Spleen (tissue), 7 donors: ENCODE data around the gene BRAT1.
"Not testable (repeated sequence)": the region's sequence is repeated elsewhere in the genome, so short reads cannot be mapped to it uniquely, and the experiment has no call there.

Experiments used
- POLR2A ChIP-seq, 3 donors: fragments of 450-650 bp; IDR thresholded peaks; one replicate each; pipeline ENCODE4 v1.5.1; 2017; ENCODE audit warnings: antibody characterized with exemption in 3 of 3, mild to moderate bottlenecking in 1 of 3
- POLR2AphosphoS5 ChIP-seq, 3 donors: sonication (generic); formaldehyde crosslinking; IDR thresholded peaks; one replicate each; pipeline ENCODE4 v1.5.1; 2017; ENCODE audit warnings: antibody characterized with exemption in 3 of 3
- TF ChIP-seq, protein P1 (sequence below), 11 experiments: fragments of 200-600 bp in 7 of 11; fragments of 450-650 bp in 4 of 11; sonication (generic) in 4 of 11; IDR thresholded peaks in 8 of 11; conservative IDR thresholded peaks in 3 of 11; 1 replicate in 7 of 11; 2 replicates in 4 of 11; pipeline versions ENCODE4 v1.4.0 to v1.8.0; 2016 to 2021; ENCODE audit warnings: antibody characterized with exemption in 11 of 11, inconsistent platforms in 4 of 11, mild to moderate bottlenecking in 1 of 11
- donor health status: DM: no; HTN: no; CAD: no; lungs with moderate emphysema.
- donor health status: DM: no; HTN: no; CAD: no.
- donor health status: DM: no; HTN: no; CAD: no.

DNA sequence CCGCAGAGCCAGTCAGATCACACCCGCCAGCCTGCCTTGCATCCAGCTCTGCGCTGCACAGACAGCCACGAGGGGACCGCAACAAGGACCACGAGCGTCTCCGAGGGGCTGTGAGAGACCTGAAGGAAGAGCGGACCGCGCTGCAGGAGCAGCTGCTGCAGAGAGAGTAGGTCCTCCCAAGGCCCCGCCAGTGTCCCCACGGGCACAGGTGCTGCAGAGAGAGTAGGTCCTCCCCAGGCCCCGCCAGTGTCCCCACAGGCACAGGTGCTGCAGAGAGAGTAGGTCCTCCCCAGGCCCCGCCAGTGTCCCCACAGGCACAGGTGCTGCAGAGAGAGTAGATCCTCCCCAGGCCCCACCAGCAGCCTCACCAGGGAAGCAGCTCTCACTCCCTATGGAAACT is 34.6 kb upstream of the BRAT1 start:
- TF ChIP-seq, protein P1, sequence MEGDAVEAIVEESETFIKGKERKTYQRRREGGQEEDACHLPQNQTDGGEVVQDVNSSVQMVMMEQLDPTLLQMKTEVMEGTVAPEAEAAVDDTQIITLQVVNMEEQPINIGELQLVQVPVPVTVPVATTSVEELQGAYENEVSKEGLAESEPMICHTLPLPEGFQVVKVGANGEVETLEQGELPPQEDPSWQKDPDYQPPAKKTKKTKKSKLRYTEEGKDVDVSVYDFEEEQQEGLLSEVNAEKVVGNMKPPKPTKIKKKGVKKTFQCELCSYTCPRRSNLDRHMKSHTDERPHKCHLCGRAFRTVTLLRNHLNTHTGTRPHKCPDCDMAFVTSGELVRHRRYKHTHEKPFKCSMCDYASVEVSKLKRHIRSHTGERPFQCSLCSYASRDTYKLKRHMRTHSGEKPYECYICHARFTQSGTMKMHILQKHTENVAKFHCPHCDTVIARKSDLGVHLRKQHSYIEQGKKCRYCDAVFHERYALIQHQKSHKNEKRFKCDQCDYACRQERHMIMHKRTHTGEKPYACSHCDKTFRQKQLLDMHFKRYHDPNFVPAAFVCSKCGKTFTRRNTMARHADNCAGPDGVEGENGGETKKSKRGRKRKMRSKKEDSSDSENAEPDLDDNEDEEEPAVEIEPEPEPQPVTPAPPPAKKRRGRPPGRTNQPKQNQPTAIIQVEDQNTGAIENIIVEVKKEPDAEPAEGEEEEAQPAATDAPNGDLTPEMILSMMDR (IDR thresholded peaks at IDR 0.05 in 8 of 11, conservative IDR thresholded peaks at IDR 0.05 in 3 of 11): not testable (repeated sequence)
- not testable (repeated sequence) for TF ChIP-seq POLR2A, POLR2AphosphoS5 (IDR thresholded peaks at IDR 0.05)
